ENCODE results near the gene NCLN. TPM values are rescaled to one million over a fixed set of nuclear protein-coding genes. Genes with fewer than 3 reads are reported as not detected.

Gene NCLN
- 56.9 and 90.5 TPM in 2 replicates for total RNA-seq

DNA sequence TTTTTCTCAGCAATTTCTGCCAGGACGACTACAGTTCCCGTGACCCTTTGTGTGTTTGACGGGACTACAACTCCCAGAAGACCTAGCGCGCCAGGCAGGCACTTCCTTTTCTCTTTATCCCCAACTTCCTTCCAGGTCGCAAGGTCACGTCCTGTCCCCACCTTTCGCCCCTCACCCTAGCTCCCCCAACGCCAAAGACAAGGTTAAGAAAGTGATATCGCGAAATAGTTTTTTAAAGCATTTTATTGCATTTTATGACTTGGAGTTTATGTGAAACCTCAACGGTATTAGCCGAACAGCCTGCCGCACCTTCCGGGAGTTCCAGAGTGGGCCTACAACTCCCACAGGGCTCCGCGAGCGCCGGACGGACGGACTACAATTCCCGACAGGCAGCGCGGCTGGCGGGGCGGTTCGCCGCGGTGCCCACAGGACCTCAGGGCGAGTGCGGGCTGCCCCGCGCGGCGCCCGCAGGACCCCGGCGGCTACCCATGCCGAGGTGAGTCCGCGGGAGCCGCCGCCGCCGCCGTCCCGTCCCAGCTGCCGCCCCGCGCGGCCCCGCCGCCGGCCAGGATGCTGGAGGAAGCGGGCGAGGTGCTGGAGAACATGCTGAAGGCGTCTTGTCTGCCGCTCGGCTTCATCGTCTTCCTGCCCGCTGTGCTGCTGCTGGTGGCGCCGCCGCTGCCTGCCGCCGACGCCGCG, at the start of gene NCLN:
Gene NCLN (plus strand): TSS at position 470 of the 699 bp plus-strand sequence. CDS start 101 bp downstream, at position 571.

GRCh38 chr19:3135961-3136683, 49.6 kb upstream of the NCLN start, which contains the start of gene GNA15:
TSS of gene GNA15 (plus strand) at chr19:3136033. CDS start at chr19:3136451, 418 bp downstream.

DNA sequence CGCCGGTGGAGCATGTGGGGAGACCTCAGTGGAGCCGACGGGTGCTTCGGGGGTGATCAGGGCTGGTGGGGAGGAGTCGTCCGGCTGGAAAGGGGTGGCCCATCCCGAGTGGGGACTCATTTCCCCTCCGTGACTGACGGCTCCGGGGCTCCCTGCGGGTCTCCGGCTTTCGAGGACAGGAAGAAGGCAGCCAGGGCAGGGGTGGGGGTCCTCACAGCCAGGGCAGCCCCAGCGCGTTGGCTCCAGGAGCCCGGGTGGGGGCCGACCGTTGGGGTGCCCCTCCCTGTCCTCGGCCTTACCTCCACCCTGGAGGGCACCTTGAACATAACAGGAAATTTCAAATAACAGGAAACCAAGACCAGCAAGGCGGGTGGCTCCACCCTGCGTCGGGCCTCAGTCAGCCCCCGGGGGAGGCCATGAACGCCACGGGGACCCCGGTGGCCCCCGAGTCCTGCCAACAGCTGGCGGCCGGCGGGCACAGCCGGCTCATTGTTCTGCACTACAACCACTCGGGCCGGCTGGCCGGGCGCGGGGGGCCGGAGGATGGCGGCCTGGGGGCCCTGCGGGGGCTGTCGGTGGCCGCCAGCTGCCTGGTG, 7.3 kb upstream of the NCLN start, which contains the start of gene S1PR4:
Gene S1PR4 (plus strand): TSS at position 393 of the 596 bp plus-strand sequence. CDS start 24 bp downstream, at position 417.

DNA sequence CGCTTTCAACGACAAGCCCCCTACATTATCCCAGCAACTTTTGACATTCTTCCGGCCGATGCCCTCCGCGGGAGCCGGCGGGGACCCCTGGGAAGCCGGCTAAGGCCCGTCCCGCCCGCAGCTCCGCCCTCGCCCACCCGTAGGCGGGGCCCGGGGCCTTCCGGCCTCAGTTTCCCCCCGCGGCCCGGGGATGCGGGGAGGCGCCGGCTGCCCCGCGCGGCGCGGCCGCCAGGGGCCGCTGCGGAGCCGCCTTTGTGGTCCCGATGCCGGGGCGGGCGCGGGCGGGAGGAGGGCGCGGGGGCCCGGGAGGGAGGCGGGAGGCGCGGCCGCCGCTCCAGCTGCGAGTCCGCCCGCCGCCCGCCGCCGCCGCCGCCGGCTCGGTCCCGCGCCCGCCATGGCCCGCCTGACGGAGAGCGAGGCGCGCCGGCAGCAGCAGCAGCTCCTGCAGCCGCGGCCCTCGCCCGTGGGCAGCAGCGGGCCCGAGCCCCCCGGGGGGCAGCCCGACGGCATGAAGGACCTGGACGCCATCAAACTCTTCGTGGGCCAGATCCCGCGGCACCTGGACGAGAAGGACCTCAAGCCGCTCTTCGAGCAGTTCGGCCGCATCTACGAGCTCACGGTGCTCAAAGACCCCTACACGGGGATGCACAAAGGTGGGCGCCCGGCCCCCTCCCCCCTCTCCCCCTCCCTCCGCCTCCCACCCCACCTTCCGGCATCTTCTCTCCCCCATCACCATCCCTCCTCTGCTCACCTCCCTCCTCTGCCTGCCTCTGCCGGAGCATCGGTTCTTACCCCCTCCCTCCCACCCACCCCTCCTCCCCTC, 38.8 kb downstream of the NCLN start, which contains the start of gene CELF5:
Gene CELF5 (plus strand): TSS at position 316 of the 823 bp plus-strand sequence. CDS start 79 bp downstream, at position 395.

Other genes with a start within 250 kb of the NCLN start
- gene ZNF77, start 241.0 kb upstream of the NCLN start, total RNA-seq = 2.6 and 4.9 TPM in 2 replicates
- gene TLE6, start 208.4 kb upstream of the NCLN start, total RNA-seq = 1.2 and 8.9 TPM in 2 replicates
- 3.9 and 29.4 TPM in 2 replicates for gene TLE2, start 156.7 kb upstream of the NCLN start, total RNA-seq
- 391 and 417 TPM in 2 replicates for gene TLE5, start 123.4 kb upstream of the NCLN start, total RNA-seq
- 48.5 and 66.3 TPM in 2 replicates for gene GNA11, start 91.6 kb upstream of the NCLN start, total RNA-seq
- 3.4 TPM in 1 of 2 replicates, not detected in the other for gene GNA15, start 49.9 kb upstream of the NCLN start, total RNA-seq
- gene S1PR4, start 7.2 kb upstream of the NCLN start, total RNA-seq = not detected in 2 replicates
- gene CELF5, start 38.7 kb downstream of the NCLN start, total RNA-seq = not detected in 2 replicates
- gene NFIC, start 180.7 kb downstream of the NCLN start, total RNA-seq = 50.4 and 127 TPM in 2 replicates

Measured in epithelial cell of alveolus of lung (primary cell).